AG04449 (cell line): ENCODE measurements around the gene HOXD13.
A peak's percentile ranks its signal among the peaks of the same experiment; 100 is the strongest.

Source experiments
- CTCF ChIA-PET: fragments of 350-600 bp; formaldehyde crosslinking; extraction: SDS; loops from one replicate; lab custom pipeline; 2021; ENCODE audit warnings: antibody characterized with exemption; lab: Yijun Ruan, JAX
- POLR2A ChIA-PET: fragments of 400-600, 350-600 bp; formaldehyde crosslinking; extraction: SDS; loops from one replicate; lab custom pipeline; 2020; ENCODE audit warnings: antibody characterized with exemption, inconsistent platforms; lab: Yijun Ruan, JAX
- DNase-seq: peaks from one replicate; pipeline ENCODE4 v3.0.0-alpha.2; 2010; ENCODE audit warnings: low read depth, low spot score
- H3K4me3 ChIP-seq: 2 replicates; pipeline ENCODE4 v1.5.1; 2011; ENCODE audit warnings: low read depth, mild to moderate bottlenecking, control low read depth, low read length
- CTCF ChIP-seq: IDR thresholded peaks from one replicate; pipeline ENCODE4 v1.5.1; 2011; ENCODE audit warnings: mild to moderate bottlenecking, moderate library complexity, low read length, control low read depth, inconsistent platforms; ENCODE audit not compliant: insufficient read depth; ENCODE audit errors: missing control alignments

HOXD13 gene

GRCh38 chr2:176096243-176096985, 3.9 kb downstream of the HOXD13 start:
- CTCF ChIA-PET: interaction anchor here (0.8 to 6.3 kb wide), 25 partner anchors 8 to 1401 kb away, joined by 3 to 93 read pairs (median 6); partner anchors contain the start of genes EVX2 and HOXD9
- no peak overlapping the region for H3K4me3 ChIP-seq
- no peak for DNase-seq
- TF ChIP-seq CTCF: no peak
- POLR2A ChIA-PET: no interaction called here

- DNase-seq: no peak
- H3K4me3 ChIP-seq: peak overlapping the region; percentile 45
- ChIA-PET POLR2A (no interaction called here), CTCF (interaction anchor here (0.5 to 6.3 kb wide), 32 partner anchors 9 to 1402 kb away, joined by 3 to 93 read pairs (median 4); partner anchors contain the start of genes EVX2 and HOXD9)
- TF ChIP-seq CTCF: peak; percentile 91
Observed at GRCh38 chr2:176096986-176097819, 4.7 kb downstream of the HOXD13 start.

- no peak for TF ChIP-seq CTCF
- no peak for DNase-seq
- no peak overlapping the region for H3K4me3 ChIP-seq
- ChIA-PET POLR2A (no interaction called here), CTCF (interaction anchor here (0.5 to 6.3 kb wide), 27 partner anchors 9 to 1403 kb away, joined by 3 to 93 read pairs (median 6); partner anchors contain the start of genes EVX2 and HOXD9)
Observed at GRCh38 chr2:176097820-176098365, 5.4 kb downstream of the HOXD13 start.

GRCh38 chr2:176098366-176099158, 6.0 kb downstream of the HOXD13 start:
- no peak for DNase-seq
- ChIA-PET CTCF (interaction anchor here (0.7 to 6.3 kb wide), 12 partner anchors 10 to 1399 kb away, joined by 3 to 93 read pairs (median 16); partner anchors contain the start of gene EVX2), POLR2A (no interaction called here)
- H3K4me3 ChIP-seq: no peak overlapping the region
- no peak for TF ChIP-seq CTCF

- no peak overlapping the region for H3K4me3 ChIP-seq
- ChIA-PET POLR2A (no interaction called here), CTCF (interaction anchor here (4.4 to 6.3 kb wide), 3 partner anchors 13 to 848 kb away, joined by 39 to 93 read pairs (median 82); no protein-coding TSS in a partner anchor)
- TF ChIP-seq CTCF: no peak
- DNase-seq: no peak
Observed at GRCh38 chr2:176099159-176099727, 6.7 kb downstream of the HOXD13 start.
